Measurements from ENCODE around the gene CHMP2A.

CHMP2A gene

GRCh38 chr19:58553799-58554493 lies 959 bp downstream of the CHMP2A start:
- Mint-ChIP-seq H3K27ac (peak overlapping the region; percentile 98), H3K4me1 (peaks cover 50 to 74% of the 10 kb centered on the region in 2 donors), H3K27me3 (no peaks in the 10 kb centered on the region), H3K4me3 (peak overlapping the region; percentile 96 to 97), H3K9me3 (no peaks in the 10 kb centered on the region), H3K36me3 (peaks cover 60 to 78% of the 10 kb centered on the region in 2 donors)
- ATAC-seq (replicated peaks) (no peak), DNase-seq (no peak)

GRCh38 chr19:58552655-58553054 lies 2.2 kb downstream of the CHMP2A start:
- H3K4me1 Mint-ChIP-seq: peaks cover 52 to 74% of the 10 kb centered on the region in 2 donors
- no peak overlapping the region for H3K4me3 Mint-ChIP-seq

GRCh38 chr19:58551577-58552471 lies 3.1 kb downstream of the CHMP2A start:
- H3K27me3 Mint-ChIP-seq: no peaks in the 10 kb centered on the region
- peak overlapping the region; percentile 37 for H3K27ac Mint-ChIP-seq
- H3K4me1 Mint-ChIP-seq: peaks cover 48 to 70% of the 10 kb centered on the region in 2 donors
- ATAC-seq (replicated peaks) (no peak), DNase-seq (no peak)
- H3K4me3 Mint-ChIP-seq: no peak overlapping the region
- H3K36me3 Mint-ChIP-seq: peaks cover 62 to 74% of the 10 kb centered on the region in 2 donors
- no peaks in the 10 kb centered on the region for H3K9me3 Mint-ChIP-seq

More at GRCh38 chr19:58552655-58553054, 2.2 kb downstream of the CHMP2A start:
- H3K36me3 Mint-ChIP-seq: peaks cover 62 to 76% of the 10 kb centered on the region in 2 donors
- ATAC-seq (replicated peaks): no peak
- H3K27me3 Mint-ChIP-seq: no peaks in the 10 kb centered on the region
- peak overlapping the region; percentile 82 for H3K27ac Mint-ChIP-seq
- no peaks in the 10 kb centered on the region for H3K9me3 Mint-ChIP-seq
- no peak for DNase-seq

- Mint-ChIP-seq H3K4me1 (peaks cover 48 to 70% of the 10 kb centered on the region in 2 donors), H3K36me3 (peaks cover 63 to 74% of the 10 kb centered on the region in 2 donors), H3K9me3 (no peaks in the 10 kb centered on the region), H3K4me3 (no peak overlapping the region), H3K27ac (peak overlapping the region; percentile 90), H3K27me3 (no peaks in the 10 kb centered on the region)
- DNase-seq (no peak), ATAC-seq (replicated peaks) (no peak)
Measured at GRCh38 chr19:58551123-58551497, 3.8 kb downstream of the CHMP2A start.

GRCh38 chr19:58550362-58551122 lies 4.4 kb downstream of the CHMP2A start:
- H3K36me3 Mint-ChIP-seq: peaks cover 64 to 76% of the 10 kb centered on the region in 2 donors
- H3K27me3 Mint-ChIP-seq: no peaks in the 10 kb centered on the region
- H3K4me1 Mint-ChIP-seq: peaks cover 52 to 70% of the 10 kb centered on the region in 2 donors
- DNase-seq: no peak
- peak overlapping the region; percentile 90 for H3K27ac Mint-ChIP-seq
- H3K9me3 Mint-ChIP-seq: no peaks in the 10 kb centered on the region
- ATAC-seq (replicated peaks): no peak
- H3K4me3 Mint-ChIP-seq: no peak overlapping the region

GRCh38 chr19:58549664-58550361 lies 5.1 kb downstream of the CHMP2A start:
- no peak overlapping the region for H3K4me3 Mint-ChIP-seq
- ATAC-seq (replicated peaks) (no peak), DNase-seq (no peak)
- H3K9me3 Mint-ChIP-seq: no peaks in the 10 kb centered on the region
- H3K36me3 Mint-ChIP-seq: peaks cover 65 to 76% of the 10 kb centered on the region in 2 donors
- H3K4me1 Mint-ChIP-seq: peaks cover 47 to 70% of the 10 kb centered on the region in 2 donors
- no peaks in the 10 kb centered on the region for H3K27me3 Mint-ChIP-seq
- H3K27ac Mint-ChIP-seq: peak overlapping the region; percentile 80

- Mint-ChIP-seq H3K27ac (peak overlapping the region; percentile 71), H3K36me3 (peaks cover 64 to 74% of the 10 kb centered on the region in 2 donors), H3K9me3 (no peaks in the 10 kb centered on the region), H3K27me3 (no peaks in the 10 kb centered on the region), H3K4me3 (no peak overlapping the region), H3K4me1 (peaks cover 43 to 66% of the 10 kb centered on the region in 2 donors)
- ATAC-seq (replicated peaks) (no peak), DNase-seq (no peak)
Measured at GRCh38 chr19:58548859-58549663, 5.8 kb downstream of the CHMP2A start.

GRCh38 chr19:58547323-58548312 lies 7.3 kb downstream of the CHMP2A start:
- Mint-ChIP-seq H3K4me3 (no peak overlapping the region), H3K27me3 (peaks cover 3% of the 10 kb centered on the region in 2 donors), H3K36me3 (peaks cover 55 to 64% of the 10 kb centered on the region in 2 donors), H3K9me3 (no peaks in the 10 kb centered on the region), H3K27ac (peak overlapping the region; percentile 51), H3K4me1 (peaks cover 41 to 62% of the 10 kb centered on the region in 2 donors)
- no peak for ATAC-seq (replicated peaks)
- DNase-seq: no peak

GRCh38 chr19:58546019-58546530 lies 8.8 kb downstream of the CHMP2A start:
- Mint-ChIP-seq H3K36me3 (peaks cover 44 to 51% of the 10 kb centered on the region in 2 donors), H3K27me3 (peaks cover 6 to 12% of the 10 kb centered on the region in 2 donors), H3K4me1 (peaks cover 34 to 50% of the 10 kb centered on the region in 2 donors), H3K4me3 (peak overlapping the region; percentile 91), H3K27ac (peak overlapping the region; percentile 87), H3K9me3 (no peaks in the 10 kb centered on the region)
- no peak for DNase-seq
- ATAC-seq (replicated peaks): no peak

- H3K27me3 Mint-ChIP-seq: peaks cover 6 to 12% of the 10 kb centered on the region in 2 donors
- no peaks in the 10 kb centered on the region for H3K9me3 Mint-ChIP-seq
- peak overlapping the region; percentile 87 for H3K27ac Mint-ChIP-seq
- H3K36me3 Mint-ChIP-seq: peaks cover 39 to 46% of the 10 kb centered on the region in 2 donors
- ATAC-seq (replicated peaks) (no peak), DNase-seq (no peak)
- peak overlapping the region; percentile 91 for H3K4me3 Mint-ChIP-seq
- peaks cover 34 to 50% of the 10 kb centered on the region in 2 donors for H3K4me1 Mint-ChIP-seq
Measured at GRCh38 chr19:58545286-58546018, 9.5 kb downstream of the CHMP2A start.

GRCh38 chr19:58544591-58545285 lies 10.2 kb downstream of the CHMP2A start:
- peaks cover 31 to 44% of the 10 kb centered on the region in 2 donors for H3K4me1 Mint-ChIP-seq
- peak; percentile 52 to 62 for ATAC-seq (replicated peaks)
- peaks cover 9 to 14% of the 10 kb centered on the region in 2 donors for H3K27me3 Mint-ChIP-seq
- H3K36me3 Mint-ChIP-seq: peaks cover 35 to 41% of the 10 kb centered on the region in 2 donors
- DNase-seq: no peak
- H3K27ac Mint-ChIP-seq: peak overlapping the region; percentile 94
- no peaks in the 10 kb centered on the region for H3K9me3 Mint-ChIP-seq
- peak overlapping the region; percentile 91 for H3K4me3 Mint-ChIP-seq
